IPS DF 4.7 (cell line): ENCODE results near the gene GABBR2.

Experiments used
- DNase-seq: peaks from one replicate; pipeline ENCODE4 v3.0.0-alpha.2; 2013; ENCODE audit warnings: low spot score; ENCODE audit errors: extremely low read depth

Gene GABBR2

GRCh38 chr9:98404237-98404636 is 304.5 kb downstream of the GABBR2 start:
- no peak for DNase-seq

- no peak for DNase-seq
These were observed 305.0 kb downstream of the GABBR2 start for GRCh38 chr9:98403715-98404114.

DNA sequence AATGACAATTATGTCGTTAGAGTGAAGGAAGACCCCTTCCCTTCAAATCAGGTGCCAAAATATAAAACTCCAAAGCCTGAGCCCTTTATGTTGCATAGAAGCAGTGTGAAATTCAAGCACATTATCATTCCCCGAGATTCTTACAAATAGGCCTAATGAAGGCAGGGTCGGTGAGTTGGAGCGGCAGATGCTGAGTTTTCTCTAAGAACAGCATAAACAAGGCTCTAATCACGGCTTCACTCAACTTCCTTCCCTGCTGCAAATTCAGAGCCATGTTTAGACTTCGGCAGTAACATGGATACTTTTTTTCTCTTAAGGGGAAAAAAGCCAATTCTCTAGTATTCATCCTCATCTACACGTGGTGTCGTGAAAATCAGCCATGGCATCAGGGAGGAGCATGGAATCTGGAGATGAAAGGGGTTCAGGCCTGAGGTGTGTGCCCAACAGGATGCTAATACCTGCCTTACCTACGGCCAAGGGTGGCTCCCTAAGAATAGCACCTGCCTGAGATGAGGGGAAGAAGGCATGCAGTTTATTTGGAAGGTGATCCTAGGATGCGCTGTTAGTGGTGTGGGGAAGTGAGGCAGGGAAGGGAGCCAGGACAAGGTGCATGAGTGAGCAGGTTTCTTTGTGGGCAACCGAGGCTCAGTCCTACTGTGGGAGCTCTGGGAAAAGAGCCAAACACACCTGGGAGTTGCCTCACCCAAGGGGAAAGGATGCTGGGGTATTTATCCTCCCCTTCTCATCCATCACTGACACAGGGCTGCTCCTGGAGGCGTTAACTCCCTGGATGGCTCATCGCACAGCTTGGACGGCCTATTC is 306.5 kb downstream of the GABBR2 start:
- DNase-seq, result no peak

DNA sequence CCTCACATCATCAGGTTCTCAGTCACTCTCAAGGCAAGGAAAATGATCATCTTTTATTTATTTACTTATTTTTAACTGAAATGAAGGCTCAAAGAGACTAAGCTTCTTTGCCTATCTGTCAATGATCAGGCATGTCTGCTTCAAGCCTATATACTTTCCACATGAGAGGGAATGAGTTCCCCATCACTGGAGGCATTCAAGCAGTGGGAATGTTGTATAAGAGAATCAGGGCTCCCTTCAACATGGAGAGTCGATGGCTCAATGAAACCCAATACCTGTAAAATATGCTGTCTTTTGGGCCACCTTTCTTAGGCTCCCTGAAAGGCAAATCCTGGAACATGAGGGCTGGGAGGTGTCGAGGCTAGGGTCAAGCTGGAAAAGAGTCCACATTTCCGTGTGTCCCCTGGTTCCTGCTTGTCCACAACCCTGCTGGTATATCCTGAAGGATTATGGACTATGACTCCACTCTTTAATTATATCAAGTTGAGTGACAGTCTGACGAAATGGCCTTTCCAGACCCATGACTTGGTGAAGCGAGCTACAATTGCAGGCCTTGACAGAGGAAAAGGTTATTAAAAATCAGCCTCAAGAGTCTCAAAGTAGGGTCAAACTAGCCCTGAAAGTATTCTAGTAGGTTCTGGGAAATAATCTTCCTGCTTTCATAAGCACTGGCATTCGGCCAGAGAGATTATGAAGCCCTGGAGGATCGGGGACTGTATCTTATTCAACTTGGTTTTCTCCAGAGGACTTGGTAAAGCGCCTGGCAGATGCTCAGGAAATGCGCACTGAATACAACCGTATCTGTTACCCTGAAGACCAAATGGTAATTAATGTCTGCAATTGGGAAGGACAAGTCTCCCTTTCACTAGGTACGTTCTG is 307.4 kb downstream of the GABBR2 start:
- no peak for DNase-seq

DNA sequence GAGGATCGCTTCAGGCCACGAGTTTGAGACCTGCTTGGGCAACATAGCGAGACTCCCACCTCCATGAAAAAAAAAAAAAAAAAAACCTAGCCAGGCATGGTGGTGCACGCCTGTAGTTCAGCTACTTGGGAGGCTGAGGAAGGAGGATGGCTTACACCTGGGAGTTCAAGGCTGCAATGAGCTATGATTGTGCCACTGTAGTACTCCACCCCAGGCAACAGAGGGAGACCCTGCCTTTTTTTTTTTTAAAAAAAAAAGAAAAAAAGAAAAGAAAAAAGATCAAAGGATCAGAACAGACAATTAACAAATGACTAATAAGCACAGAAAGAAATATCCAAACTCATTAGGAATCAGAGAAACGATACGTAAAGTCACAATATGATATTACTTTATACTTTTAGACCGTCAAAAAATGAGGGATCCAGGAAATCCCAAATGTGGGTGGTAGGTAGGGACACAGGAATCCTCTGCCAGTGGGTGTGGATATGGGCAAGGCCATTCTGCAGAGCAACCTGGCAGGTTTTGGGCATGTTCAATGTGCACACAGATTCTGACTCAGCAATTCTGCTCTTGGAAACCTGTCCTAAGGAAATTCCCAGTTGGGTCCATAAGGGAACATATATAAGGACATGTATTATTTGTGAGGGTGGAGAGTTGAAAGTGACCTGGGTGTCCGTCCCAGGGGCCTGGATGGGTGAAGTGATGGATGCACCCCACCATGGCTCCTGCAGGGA is 308.6 kb downstream of the GABBR2 start:
- DNase-seq, result no peak

DNA sequence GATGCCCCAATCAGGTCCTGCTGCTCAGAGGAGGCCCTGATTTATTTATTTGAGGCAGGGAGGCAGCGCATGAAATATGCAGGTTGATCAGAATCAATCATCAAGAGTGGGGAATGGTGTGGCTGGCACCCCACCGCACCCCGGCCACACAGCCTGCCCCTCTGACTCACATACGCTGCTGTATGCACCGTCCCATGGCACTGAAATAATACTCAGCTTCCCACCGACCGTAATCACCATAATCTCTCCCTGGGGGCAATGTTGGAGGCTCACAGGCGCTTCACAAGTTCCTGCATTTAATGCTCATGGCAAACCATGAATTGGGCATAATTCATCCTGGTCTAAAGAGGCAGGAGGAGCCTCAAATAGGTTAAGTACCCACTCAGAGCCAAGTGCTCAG is 312.1 kb downstream of the GABBR2 start:
- DNase-seq, result no peak

DNA sequence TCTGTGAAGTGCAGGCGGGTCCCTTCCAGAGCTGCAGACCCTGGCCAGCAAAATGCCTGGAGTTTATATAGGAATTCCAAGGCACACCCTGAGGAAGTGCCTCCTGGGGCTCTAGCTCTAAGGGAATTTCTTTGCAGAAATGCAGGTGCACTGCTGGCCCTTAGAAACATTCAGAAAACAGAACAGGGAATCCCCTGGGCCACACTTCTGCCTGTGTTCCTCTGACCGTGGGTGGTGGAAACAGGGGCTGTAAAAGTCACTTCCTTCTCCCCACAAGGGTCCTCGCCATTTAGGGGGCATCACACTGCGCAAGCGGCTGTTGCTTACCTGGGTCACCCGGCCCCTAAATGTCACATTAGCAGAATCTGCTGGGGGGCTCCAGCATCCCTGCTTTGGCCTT is 312.5 kb downstream of the GABBR2 start:
- DNase-seq, result no peak

DNA sequence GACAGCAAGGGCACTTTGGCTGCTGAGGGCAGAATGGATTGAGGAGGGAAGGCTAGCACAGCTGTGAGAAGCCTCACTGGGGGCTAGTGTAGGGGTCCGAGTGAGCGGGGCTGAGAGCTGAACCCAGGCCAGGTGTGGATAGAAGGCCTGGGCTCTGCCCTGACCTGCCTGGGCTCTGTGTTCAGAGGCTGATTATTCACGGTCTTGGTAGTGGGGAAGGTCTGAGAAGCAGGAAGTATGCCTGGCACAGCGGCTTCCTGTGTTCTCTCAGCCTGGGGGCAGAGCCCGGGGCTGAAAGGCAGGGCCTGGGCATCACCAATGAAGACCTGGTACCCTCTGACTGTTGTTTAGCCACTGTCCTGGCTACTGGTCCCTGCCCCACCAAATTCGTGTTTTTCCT is 316.9 kb downstream of the GABBR2 start:
- no peak for DNase-seq

- DNase-seq, result no peak
These were observed 317.3 kb downstream of the GABBR2 start for GRCh38 chr9:98391406-98391805.

- DNase-seq, result no peak
These were observed 323.0 kb downstream of the GABBR2 start for GRCh38 chr9:98385751-98386150.

DNA sequence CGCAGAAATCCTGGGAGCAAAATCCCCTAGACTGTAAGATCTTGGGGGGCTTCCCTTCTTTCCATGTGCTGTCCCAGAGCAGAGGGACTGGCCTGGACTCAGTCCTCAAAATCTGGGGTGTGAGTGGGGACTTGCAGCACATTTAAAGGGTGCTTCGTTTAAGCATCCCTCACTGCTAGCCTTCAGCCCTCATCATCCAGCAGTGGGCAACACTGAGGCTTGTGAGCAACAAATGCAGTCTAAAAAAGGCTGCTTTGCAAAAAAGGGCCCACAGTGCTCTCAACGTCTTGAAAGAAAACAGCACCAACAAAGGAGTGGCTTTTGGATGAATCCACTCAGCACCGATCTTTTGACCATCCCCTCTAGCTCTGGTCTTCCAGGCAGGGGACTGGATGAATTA is 325.0 kb downstream of the GABBR2 start:
- no peak for DNase-seq

DNA sequence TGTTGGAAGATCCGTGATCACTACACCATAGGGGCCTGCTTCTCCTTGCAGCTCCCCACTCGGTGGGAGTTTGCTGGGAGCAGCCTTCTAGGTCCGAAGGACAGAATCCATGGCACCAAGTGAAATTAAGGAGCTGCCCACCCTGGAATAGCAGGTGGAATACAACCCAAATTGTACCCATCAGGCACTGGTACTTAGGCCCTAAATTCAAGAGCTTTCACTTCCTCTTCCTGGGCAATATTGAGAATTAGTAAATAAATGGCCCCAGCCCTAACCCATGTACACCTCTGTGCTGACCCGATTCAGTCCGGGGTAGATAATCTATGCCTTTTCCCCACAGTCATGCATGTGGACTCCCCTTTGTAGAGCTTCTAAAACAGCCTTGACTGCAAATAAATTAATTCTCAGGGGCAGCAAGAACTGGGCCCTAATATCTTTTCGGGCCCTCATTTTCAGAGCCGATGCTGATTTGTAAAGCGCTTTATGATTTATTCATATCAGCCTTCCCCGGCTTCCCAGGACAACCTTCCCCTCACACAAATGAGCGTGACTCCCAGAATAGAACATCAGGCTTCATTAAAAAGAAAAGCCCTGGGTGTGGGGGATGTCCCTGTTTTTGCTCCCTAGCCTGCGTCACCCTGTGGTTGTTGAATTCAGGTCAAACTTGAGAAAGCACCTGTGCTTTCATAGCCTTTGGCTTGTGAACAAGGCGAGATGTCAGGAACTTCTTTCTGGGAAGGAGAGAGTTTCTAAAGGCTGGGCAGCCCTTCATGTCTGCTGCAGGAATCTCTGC is 327.2 kb downstream of the GABBR2 start:
- no peak for DNase-seq

GRCh38 chr9:98380065-98380681 is 328.6 kb downstream of the GABBR2 start:
- DNase-seq, result peak; percentile 22

GRCh38 chr9:98379572-98379971 is 329.2 kb downstream of the GABBR2 start:
- no peak for DNase-seq

GRCh38 chr9:98378794-98379193 is 329.9 kb downstream of the GABBR2 start:
- no peak for DNase-seq

- no peak for DNase-seq
These were observed 330.4 kb downstream of the GABBR2 start for GRCh38 chr9:98378206-98378780.

DNA sequence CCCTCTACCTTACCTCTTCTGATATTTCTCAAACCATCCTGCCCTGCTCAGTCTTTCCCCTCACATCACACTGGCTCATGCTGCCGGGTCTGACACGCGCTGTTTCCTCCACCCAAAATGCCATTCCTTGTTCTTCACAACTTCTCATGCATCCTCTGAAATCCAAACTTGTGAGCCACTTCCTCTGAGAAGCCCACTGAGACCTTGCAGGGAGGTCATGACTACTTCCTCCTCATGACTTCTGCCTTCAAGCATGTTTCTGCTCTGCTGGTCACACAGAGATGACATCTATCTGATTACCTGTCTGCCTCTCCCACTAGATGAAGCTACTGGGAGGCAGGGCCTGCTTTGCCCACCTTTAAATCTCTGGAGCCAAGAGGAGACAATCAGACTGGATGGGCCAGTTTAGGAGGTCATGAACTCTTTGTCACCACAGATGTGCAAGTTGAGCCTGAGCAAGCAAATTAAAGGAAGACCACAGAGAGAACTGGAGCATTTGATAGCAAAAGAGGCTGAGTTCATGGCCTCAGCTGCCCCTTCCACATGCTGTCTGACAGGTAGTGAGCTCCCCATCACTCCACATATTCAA is 333.5 kb downstream of the GABBR2 start:
- no peak for DNase-seq

DNA sequence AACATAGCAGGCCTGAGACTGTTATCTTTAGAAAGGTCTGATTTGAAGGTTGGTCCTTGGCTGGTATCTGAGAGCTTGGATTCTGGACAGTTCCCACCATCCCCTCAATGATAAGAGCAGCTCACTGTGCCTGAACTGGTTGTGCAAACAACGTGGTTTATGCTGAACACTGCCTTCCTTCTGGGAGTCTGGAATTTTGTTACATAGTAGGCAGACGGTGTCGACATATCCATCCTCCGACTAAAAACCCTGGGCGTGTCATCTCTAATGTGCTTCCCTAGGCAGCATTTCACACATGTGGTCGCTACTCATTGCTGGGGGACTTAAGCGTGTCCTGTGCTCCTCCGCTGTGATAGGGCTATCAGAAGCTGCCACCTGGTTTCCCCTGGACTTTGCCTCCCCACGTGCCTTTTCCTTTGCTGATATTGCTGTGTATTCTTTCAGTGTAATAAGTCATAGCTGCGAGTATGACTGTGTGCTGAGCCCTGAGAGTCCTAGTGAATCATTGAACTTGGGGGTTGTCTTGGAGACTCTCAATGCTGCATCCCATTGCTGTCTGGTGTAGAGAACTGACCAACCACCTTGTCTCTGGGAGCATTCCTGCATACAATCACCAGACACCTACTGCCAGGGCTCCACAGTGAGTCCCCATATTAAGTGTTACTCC is 334.2 kb downstream of the GABBR2 start:
- no peak for DNase-seq

DNA sequence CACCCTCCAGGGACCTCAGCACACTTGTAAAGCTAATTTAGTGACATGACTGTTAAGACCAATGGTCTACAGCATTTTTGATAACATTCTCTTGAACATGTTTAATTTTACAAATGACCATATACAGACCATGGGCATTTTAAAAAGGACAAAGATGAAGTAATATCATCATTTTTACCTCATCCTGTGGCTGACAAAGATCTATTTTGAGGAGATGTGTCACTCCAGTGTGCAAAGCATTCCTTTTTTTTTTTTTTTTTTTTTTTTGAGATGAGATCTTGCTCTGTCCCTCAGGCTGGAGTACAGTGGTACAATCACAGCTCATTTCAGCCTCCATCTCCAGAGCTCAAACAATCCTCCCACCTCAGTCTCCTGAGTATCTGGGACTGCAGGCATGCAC is 335.1 kb downstream of the GABBR2 start:
- DNase-seq, result no peak
